GM21360 (cell line): ENCODE results near the gene MPDZ.

Experiments used
- ATAC-seq: cut with Tn5 transposase; IDR thresholded peaks from one replicate; pipeline ENCODE4 v1.9.1; 2021; ENCODE audit warnings: mild to moderate bottlenecking, moderate library complexity; ENCODE audit not compliant: unreplicated experiment

MPDZ gene

DNA sequence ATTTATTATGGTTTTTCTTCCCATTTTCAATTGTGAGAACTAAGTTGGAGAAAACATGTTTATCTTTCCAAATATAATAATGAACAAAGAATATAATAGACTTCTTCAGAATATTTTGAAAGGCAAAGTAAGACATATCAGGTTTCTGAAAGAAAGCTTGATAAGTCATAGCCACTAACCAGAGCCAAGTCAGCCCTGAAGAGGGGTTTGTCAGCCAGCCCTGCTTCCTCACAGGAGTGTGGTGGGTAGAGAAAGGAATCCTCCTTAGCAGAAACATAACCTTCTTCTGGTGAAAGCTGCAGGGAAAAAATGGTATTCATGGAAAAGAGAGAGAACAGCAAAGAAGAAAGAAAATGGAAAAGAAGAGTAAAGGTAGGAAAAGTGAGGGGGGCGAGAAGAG lies 93.4 kb downstream of the MPDZ start:
- no peak for ATAC-seq

DNA sequence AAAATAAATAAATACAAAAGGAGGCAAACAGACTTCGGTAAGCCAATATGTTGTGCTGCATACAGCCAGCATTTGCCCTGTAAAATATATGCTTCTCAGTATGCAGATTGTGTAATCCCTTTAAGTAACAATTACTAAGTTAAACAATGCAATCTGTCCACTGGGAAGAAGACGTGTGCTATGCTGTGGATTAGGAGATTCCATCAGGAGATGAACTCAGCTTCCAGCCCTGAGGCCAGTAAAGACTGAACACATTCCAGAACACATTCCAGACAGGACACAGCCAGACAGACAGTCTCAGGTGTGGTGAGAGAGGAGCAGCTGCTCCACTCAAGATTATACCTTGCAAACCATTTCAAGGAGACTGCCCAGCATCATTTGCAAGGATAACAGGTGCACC lies 97.8 kb downstream of the MPDZ start:
- no peak for ATAC-seq

GRCh38 chr9:13179257-13179656 lies 100.2 kb downstream of the MPDZ start:
- no peak for ATAC-seq

- ATAC-seq: no peak
Measured at GRCh38 chr9:13175732-13176131, 103.8 kb downstream of the MPDZ start.

DNA sequence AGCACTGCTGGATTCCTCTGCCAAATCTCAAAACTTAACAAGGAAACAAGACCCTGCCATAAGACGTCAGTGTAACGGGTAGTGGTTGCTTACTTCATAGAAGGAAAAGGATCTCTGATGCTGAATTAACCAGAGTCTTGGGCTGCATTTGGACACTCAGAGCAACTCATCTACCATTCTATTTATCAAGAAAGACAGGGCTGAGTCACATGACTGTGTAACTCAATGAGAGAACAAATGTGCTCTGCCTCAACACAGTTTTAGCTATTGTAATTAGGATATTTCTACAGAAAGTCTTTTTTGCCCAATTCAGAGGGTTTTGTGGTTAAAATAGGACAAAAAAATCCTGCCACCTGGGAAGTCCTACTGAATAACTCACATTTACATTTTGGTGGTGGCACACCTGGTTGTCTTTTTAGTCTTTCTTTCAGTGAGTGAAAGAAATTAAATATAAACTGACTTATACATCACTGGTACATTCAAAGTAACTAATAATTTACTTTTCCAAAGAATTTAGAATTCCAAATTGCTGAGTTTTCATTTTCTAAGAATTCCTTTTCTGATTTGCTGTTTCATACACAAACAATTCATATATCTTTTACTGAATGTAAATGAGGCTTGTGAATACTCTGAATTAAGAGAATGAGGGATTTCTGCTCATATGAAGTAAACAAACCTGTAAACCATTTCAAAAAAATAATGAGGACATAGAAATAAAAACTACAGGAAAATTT lies 104.4 kb downstream of the MPDZ start:
- ATAC-seq: no peak

- ATAC-seq: no peak
Measured at GRCh38 chr9:13173553-13173952, 105.9 kb downstream of the MPDZ start.

- no peak for ATAC-seq
Measured at GRCh38 chr9:13171261-13171660, 108.2 kb downstream of the MPDZ start.

DNA sequence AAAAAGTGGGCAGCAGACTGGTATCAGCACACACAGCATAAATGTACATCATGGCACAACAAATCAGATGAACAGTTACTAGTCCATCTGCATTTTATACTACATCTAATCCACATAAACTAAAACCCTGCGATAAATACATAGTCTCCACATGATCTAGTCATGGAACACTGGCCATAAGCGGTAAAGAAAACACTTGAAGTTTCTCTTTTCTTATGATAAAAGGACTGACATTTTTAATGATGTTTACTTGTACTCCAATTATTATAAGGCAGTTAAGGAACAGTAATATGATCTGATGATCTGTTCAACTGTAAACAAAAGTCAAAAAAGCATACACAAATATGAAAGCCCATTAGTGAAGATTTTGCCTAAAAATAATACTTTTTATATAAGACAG lies 112.5 kb downstream of the MPDZ start:
- no peak for ATAC-seq

DNA sequence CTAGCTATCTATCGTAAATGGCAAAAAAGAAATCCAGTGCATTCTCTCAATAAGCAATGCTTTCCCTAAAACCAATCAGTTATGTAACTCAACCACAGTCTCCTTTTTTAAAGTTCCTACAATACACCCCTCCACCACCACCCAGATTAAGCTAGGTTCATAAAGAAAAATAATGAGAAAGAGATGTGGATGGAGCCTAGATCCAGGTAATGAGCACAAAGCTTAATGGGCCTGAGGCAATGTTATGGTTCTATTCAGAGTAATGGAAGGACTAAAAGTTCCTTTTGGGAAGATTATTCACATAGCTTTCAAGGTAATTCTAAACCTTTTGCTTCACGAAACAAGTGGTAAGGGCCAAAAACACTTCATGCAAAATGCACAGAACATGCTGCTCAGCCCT lies 113.5 kb downstream of the MPDZ start:
- ATAC-seq: no peak

DNA sequence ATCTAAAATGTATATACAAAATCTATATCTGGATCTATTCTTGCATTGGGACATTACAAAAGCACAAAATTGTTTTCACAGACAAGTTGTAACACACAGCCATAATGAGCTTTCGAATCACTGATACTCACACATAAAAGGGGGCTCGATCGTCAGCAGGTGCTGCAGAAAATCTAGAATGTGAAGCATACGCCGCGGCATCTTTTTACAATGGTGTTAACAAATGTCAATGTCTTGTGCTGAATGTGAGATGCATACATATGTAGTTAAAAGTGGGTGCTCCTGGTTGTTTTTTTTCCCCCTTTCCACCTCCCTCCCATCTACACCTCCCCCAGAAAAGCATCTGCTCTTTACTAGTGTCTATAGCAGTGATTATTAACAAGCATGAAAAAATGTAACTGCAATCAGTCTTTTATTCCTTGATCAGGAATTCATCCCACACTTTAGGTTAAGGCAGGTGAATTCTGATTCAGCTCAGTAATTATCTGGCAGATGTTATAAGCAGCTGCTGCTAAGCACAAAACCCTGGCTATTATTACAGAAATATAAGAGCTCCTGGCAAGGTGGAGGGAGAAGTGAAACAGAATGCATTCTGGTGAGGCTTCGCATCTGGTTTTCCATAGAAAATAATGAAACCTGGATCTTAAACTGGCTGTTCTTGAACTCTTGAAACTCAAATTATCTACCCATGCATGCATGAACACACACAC lies 114.1 kb downstream of the MPDZ start:
- no peak for ATAC-seq

DNA sequence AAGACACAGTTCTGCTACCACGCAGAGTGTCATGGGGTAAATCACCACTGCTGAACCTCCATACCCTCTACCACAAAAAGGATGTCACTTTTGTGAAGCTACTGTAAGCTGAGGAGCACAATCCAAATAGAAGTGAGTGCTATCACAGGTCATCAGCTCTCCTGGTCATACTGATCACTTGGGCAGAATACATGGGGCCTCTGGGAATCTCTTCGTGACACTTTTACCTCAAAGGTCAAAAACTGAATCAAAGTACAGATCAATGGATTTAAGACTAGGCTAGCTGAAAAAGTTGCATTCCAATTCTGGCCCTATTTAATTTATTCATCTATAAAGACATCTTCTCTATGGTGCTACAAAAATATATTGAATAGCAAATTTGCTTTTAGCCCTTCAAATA lies 115.5 kb downstream of the MPDZ start:
- ATAC-seq: no peak

GRCh38 chr9:13163287-13163686 lies 116.2 kb downstream of the MPDZ start:
- no peak for ATAC-seq

DNA sequence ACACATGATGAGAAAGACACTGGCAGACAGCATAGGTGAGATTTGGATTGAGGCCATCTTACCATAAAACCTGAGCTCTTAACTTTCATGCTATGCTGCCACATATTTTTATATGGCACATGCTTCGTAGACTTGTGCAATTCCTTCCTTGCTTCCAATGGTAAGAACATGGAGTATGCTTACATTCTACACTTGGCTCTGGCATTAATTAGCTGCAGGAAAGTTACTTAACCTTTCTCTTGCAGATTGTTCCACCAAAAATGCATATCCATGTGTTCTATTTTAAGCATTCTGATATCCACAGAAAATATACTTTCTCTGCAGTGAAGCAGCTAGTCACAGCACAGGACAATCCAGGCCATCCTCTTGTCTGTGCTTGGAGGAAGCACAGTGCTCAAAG lies 119.4 kb downstream of the MPDZ start:
- no peak for ATAC-seq

GRCh38 chr9:13158986-13159385 lies 120.5 kb downstream of the MPDZ start:
- ATAC-seq: no peak

DNA sequence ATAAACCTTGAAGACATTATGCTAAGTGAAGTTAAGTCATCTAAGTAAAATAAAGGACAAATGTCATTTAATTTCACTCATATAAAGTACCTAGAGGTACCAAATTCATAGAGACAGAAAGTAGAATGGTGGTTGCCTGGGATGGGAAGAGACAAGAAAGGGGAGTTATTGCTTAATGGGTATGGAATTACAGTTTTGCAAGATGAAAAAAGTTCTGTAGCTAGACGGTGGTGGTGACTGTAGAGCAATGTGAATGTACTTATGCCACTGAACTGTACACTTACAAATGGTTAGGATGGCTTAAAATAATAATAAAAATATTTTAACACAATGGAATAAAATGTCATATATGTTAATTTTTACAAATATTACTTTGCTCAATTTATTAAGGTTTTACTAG lies 128.0 kb downstream of the MPDZ start:
- no peak for ATAC-seq

DNA sequence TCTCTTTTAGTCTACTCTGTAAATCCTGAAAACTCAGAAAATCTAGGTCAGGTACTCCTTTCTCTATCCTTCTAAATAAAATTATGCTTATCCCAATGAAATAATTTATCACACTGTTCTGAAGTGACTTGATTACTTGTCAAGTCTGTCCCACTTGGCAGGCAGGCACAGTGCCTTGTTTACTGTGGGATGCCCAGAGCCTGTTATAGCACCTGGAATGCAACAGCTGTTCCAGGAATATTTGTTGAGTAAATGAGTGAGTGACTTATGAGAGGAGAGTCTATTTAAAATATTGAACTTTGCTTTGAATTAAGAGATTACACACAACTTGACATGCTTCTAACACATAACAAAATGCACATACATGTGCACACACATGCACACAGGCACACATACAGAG lies 130.0 kb downstream of the MPDZ start:
- ATAC-seq: no peak

- ATAC-seq: no peak
Measured at GRCh38 chr9:13146840-13147239, 132.7 kb downstream of the MPDZ start.

DNA sequence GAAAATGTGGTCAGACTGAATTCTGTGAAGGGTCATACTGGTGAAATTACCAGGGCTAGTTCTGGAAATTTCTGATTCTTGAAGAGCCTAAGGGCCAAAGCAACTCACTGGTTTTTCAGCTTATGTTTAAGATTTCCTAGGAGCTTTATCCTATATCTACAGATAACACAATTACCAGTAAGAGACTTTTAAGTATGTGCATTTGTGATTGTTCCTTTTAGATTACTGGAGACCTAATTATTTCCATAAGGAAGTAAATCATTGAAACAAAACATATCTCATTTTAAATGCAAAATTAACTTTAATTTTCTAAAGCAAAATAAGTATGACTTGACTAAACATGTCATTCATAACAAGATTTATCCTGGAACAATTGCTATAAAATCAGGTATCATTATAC lies 134.2 kb downstream of the MPDZ start:
- ATAC-seq: no peak

GRCh38 chr9:13144166-13144775 lies 135.2 kb downstream of the MPDZ start:
- no peak for ATAC-seq

- no peak for ATAC-seq
Measured at GRCh38 chr9:13143281-13143680, 136.2 kb downstream of the MPDZ start.

- ATAC-seq: no peak
Measured at GRCh38 chr9:13142776-13143175, 136.7 kb downstream of the MPDZ start.

DNA sequence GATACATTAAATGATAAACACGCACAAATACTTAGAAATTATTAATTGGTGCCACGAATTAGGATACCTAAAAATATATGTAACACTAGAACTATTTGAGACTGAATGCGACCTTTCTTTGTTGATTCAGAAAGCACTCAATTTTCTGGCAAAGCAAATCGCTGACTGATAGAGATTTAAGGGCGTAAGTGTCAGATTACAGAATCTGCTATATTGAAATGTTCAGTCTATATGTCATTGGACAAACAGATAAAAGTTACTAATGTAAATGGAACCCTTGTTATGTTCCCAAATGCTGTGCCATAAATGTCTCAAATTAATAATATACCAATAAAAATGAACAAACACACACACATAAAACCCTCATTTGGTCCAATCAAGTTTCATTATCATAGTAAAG lies 137.9 kb downstream of the MPDZ start:
- ATAC-seq: no peak
